H1 (cell line): ENCODE results near the gene RPRML. TPM values are rescaled to one million over a fixed set of nuclear protein-coding genes. Genes with fewer than 3 reads are reported as not detected.

Experiments used
- ATF3 ChIP-seq: IDR thresholded peaks from 2 replicates; pipeline ENCODE4 v1.6.1; 2011; ENCODE audit warnings: low read depth, mild to moderate bottlenecking, low read length; ENCODE audit not compliant: insufficient read depth
- CBX5 ChIP-seq: fragments of 300-800, 300-1000 bp; sonication (generic); IDR thresholded peaks from 2 replicates; pipeline ENCODE4 v1.7.1; 2016; ENCODE audit warnings: antibody characterized with exemption, low read length, low read depth
- CHD7 ChIP-seq: fragments of 300-600 bp; sonication (generic); IDR thresholded peaks from 2 replicates; pipeline ENCODE4 v1.7.1; 2012; ENCODE audit warnings: low read length, moderate library complexity, mild to moderate bottlenecking, inconsistent platforms; ENCODE audit not compliant: insufficient replicate concordance
- CREB1 ChIP-seq: IDR thresholded peaks from 2 replicates; pipeline ENCODE4 v1.6.1; 2012; ENCODE audit warnings: inconsistent platforms
- EGR1 ChIP-seq: IDR thresholded peaks from 2 replicates; pipeline ENCODE4 v1.6.1; 2011; ENCODE audit warnings: low read depth, low read length, borderline replicate concordance
- MAX ChIP-seq: IDR thresholded peaks from 2 replicates; pipeline ENCODE4 v1.6.1; 2012; ENCODE audit warnings: inconsistent platforms
- NRF1 ChIP-seq: IDR thresholded peaks from 2 replicates; pipeline ENCODE4 v1.6.1; 2011; ENCODE audit warnings: mild to moderate bottlenecking, low read depth, low read length, improper control_type of control experiment
- RXRA ChIP-seq: IDR thresholded peaks from 2 replicates; pipeline ENCODE4 v1.6.1; 2011; ENCODE audit warnings: low read depth, mild to moderate bottlenecking, low read length, moderate library complexity; ENCODE audit not compliant: insufficient read depth
- SAP30 ChIP-seq: fragments of 300-600 bp; sonication (generic); IDR thresholded peaks from 2 replicates; pipeline ENCODE4 v1.7.1; 2012; ENCODE audit warnings: low read length, moderate library complexity, mild to moderate bottlenecking, inconsistent platforms; ENCODE audit not compliant: insufficient read depth, insufficient replicate concordance
- SIN3A ChIP-seq, 2 experiments: IDR thresholded peaks in 1 of 2; conservative IDR thresholded peaks in 1 of 2; 2 replicates each; pipeline ENCODE4 v1.6.1; 2011 to 2012; ENCODE audit warnings: low read length in 2 of 2, improper control_type of control experiment in 1 of 2, low read depth in 1 of 2, mild to moderate bottlenecking in 1 of 2
- SRF ChIP-seq: IDR thresholded peaks from 2 replicates; pipeline ENCODE4 v1.6.1; 2011; ENCODE audit warnings: mild to moderate bottlenecking, low read depth, low read length, moderate library complexity
- polyA plus RNA-seq, 7 experiments: library from polyadenylated mRNA; depleted of rRNA in 3 of 7; stranded (reverse) in 5 of 7; unstranded in 2 of 7; fragments of >200 nt in 5 of 7; fragments of 200-250 nt in 2 of 7; gene quantifications; 1 replicate in 5 of 7; 2 replicates in 1 of 7; 4 replicates in 1 of 7; pipeline versions ENCODE4 v1.2.1 to v1.2.3, GENCODE V29; 2011 to 2013; ENCODE audit warnings: missing spikeins in 2 of 7, mixed read lengths in 2 of 7
- total RNA-seq: library from RNA; stranded (reverse); fragmentation: NEBNext Ultra II Directional; extraction: Animal tissue kit (Norgen Biotek cat#: 25700); gene quantifications from 2 replicates; pipeline ENCODE4 v1.2.1, GENCODE V29; 2021

RPRML gene
- total and polyA plus RNA-seq, 2 of the 8 experiments (the other 6 are each of a cell fraction or from before 2014, with no cell fraction given) = 3.5 to 5.5 TPM

GRCh38 chr17:46975287-46975686, 3.8 kb downstream of the RPRML start (continued):
- TF ChIP-seq CHD7 (no peak), MAX (no peak), RXRA (no peak), SIN3A (conservative IDR thresholded peaks at IDR 0.05 in 1 of 2, IDR thresholded peaks at IDR 0.05 in 1 of 2; ENCODE audit: low read depth in 1 of 2, low read length in 2 of 2) (no peak), SAP30 (no peak), NRF1 (no peak), EGR1 (no peak), CREB1 (no peak), ATF3 (no peak), SRF (no peak), CBX5 (no peak)
